Uterus (tissue), 4 donors: ENCODE data around the gene S100A11. TPM values are rescaled to one million over a fixed set of nuclear protein-coding genes. Genes with fewer than 3 reads are reported as not detected.

Experiments used
- DNase-seq, 2 donors: peaks; one replicate each; pipeline ENCODE4 v3.0.0-alpha.2; 2019 to 2020
- H3K27ac ChIP-seq, 2 donors: fragments of 200-600 bp; sonication (generic); 1 replicate in 1 of 2; 2 replicates in 1 of 2; pipeline ENCODE4 v1.5.1; 2016 to 2018
- H3K27me3 ChIP-seq, 2 donors: fragments of 200-600 bp; sonication (generic); one replicate each; pipeline ENCODE4 v1.5.1; 2018 to 2019; ENCODE audit warnings: control low read depth in 1 of 2
- H3K36me3 ChIP-seq, 2 donors: fragments of 200-600 bp; sonication (generic); one replicate each; pipeline ENCODE4 v1.5.1; 2019; ENCODE audit warnings: control low read depth in 1 of 2
- H3K4me1 ChIP-seq, 2 donors: fragments of 200-600 bp; sonication (generic); one replicate each; pipeline ENCODE4 v1.5.1; 2018 to 2019; ENCODE audit warnings: control low read depth in 1 of 2
- H3K4me3 ChIP-seq, 2 donors: fragments of 200-600 bp; sonication (generic); 1 replicate in 1 of 2; 2 replicates in 1 of 2; pipeline ENCODE4 v1.5.1; 2018 to 2019; ENCODE audit warnings: mild to moderate bottlenecking in 1 of 2
- H3K9me3 ChIP-seq, 2 donors: fragments of 200-600 bp; sonication (generic); one replicate each; pipeline ENCODE4 v1.5.1; 2019; ENCODE audit warnings: control low read depth in 1 of 2
- CTCF ChIP-seq, 4 experiments: fragments of 200-600 bp in 2 of 4; fragments of 450-650 bp in 2 of 4; sonication (generic) in 2 of 4; IDR thresholded peaks; one replicate each; pipeline ENCODE4 v1.5.1; 2016 to 2019; ENCODE audit warnings: antibody characterized with exemption in 4 of 4, mild to moderate bottlenecking in 2 of 4, moderate library complexity in 1 of 4
- POLR2A ChIP-seq, 2 donors: fragments of 450-650 bp; IDR thresholded peaks; one replicate each; pipeline ENCODE4 v1.6.1; 2016; ENCODE audit warnings: antibody characterized with exemption in 2 of 2, mild to moderate bottlenecking in 1 of 2, moderate library complexity in 1 of 2
- intact Hi-C: fragments of 100-400 bp; cut with DNase I; formaldehyde crosslinking; loops from one replicate; pipeline ENCODE4 v1.15.1; 2023; ENCODE audit warnings: low total_unique reads
- total RNA-seq, 4 donors: library from RNA; depleted of rRNA in 3 of 4; stranded (reverse); fragments of >200 nt in 3 of 4; gene quantifications; one replicate each; pipeline versions ENCODE4 v1.1.0 to v1.2.4, GENCODE V29; 2014 to 2023
- donor health status: DM: yes; HTN: yes; CAD: no.

S100A11 gene
- total RNA-seq, 4 donors from 2014 or later: 14.9 to 321 (median 146) TPM

GRCh38 chr1:152071123-152071522 is 34.3 kb upstream of the S100A11 start:
- Histone ChIP-seq H3K9me3 (no peaks in the 10 kb centered on the region), H3K36me3 (no peaks in the 10 kb centered on the region), H3K4me1 (no peaks in the 10 kb centered on the region), H3K27me3 (no peaks in the 10 kb centered on the region), H3K4me3 (no peak overlapping the region), H3K27ac (no peak overlapping the region)
- TF ChIP-seq CTCF (IDR thresholded peaks at IDR 0.05): no peak
- no peak for TF ChIP-seq POLR2A (IDR thresholded peaks at IDR 0.05)
- intact Hi-C loops: no loop called here
- DNase-seq: no peak

GRCh38 chr1:152067929-152068328 is 31.1 kb upstream of the S100A11 start:
- Histone ChIP-seq H3K4me1 (no peaks in the 10 kb centered on the region), H3K4me3 (no peak overlapping the region), H3K27me3 (no peaks in the 10 kb centered on the region), H3K36me3 (no peaks in the 10 kb centered on the region), H3K27ac (no peak overlapping the region), H3K9me3 (no peaks in the 10 kb centered on the region)
- DNase-seq: no peak
- intact Hi-C loops: no loop called here
- TF ChIP-seq CTCF (IDR thresholded peaks at IDR 0.05) (no peak), POLR2A (IDR thresholded peaks at IDR 0.05) (no peak)

GRCh38 chr1:152067150-152067549 is 30.3 kb upstream of the S100A11 start:
- Histone ChIP-seq H3K9me3 (no peaks in the 10 kb centered on the region), H3K4me3 (no peak overlapping the region), H3K36me3 (no peaks in the 10 kb centered on the region), H3K27me3 (no peaks in the 10 kb centered on the region), H3K4me1 (no peaks in the 10 kb centered on the region), H3K27ac (no peak overlapping the region)
- DNase-seq: no peak
- no peak for TF ChIP-seq CTCF (IDR thresholded peaks at IDR 0.05)
- TF ChIP-seq POLR2A (IDR thresholded peaks at IDR 0.05): no peak
- intact Hi-C loops: no loop called here

GRCh38 chr1:152061952-152062351 is 25.1 kb upstream of the S100A11 start:
- intact Hi-C loops: no loop called here
- no peak for TF ChIP-seq POLR2A (IDR thresholded peaks at IDR 0.05)
- TF ChIP-seq CTCF (IDR thresholded peaks at IDR 0.05): no peak
- no peaks in the 10 kb centered on the region for H3K27me3 ChIP-seq

GRCh38 chr1:152053375-152053774 is 16.6 kb upstream of the S100A11 start:
- Histone ChIP-seq H3K36me3 (no peaks in the 10 kb centered on the region), H3K27ac (no peak overlapping the region), H3K4me3 (no peak overlapping the region), H3K27me3 (no peaks in the 10 kb centered on the region), H3K4me1 (peaks cover 0 to 4% of the 10 kb centered on the region in 2 donors), H3K9me3 (no peaks in the 10 kb centered on the region)
- intact Hi-C loops: loop anchor here (10.0 kb wide), 1 partner anchor 131 kb away; no protein-coding TSS in a partner anchor
- TF ChIP-seq CTCF (IDR thresholded peaks at IDR 0.05): no peak
- TF ChIP-seq POLR2A (IDR thresholded peaks at IDR 0.05): no peak
- no peak for DNase-seq

More at GRCh38 chr1:152061952-152062351, 25.1 kb upstream of the S100A11 start:
- no peak for DNase-seq
- H3K4me3 ChIP-seq: no peak overlapping the region
- H3K4me1 ChIP-seq: no peaks in the 10 kb centered on the region
- H3K9me3 ChIP-seq: no peaks in the 10 kb centered on the region
- H3K36me3 ChIP-seq: no peaks in the 10 kb centered on the region
- no peak overlapping the region for H3K27ac ChIP-seq
